ENCODE results near the gene HRH1.

GRCh38 chr3:11284011-11284410, 129.7 kb downstream of the HRH1 start:
- TF ChIP-seq, protein P1, sequence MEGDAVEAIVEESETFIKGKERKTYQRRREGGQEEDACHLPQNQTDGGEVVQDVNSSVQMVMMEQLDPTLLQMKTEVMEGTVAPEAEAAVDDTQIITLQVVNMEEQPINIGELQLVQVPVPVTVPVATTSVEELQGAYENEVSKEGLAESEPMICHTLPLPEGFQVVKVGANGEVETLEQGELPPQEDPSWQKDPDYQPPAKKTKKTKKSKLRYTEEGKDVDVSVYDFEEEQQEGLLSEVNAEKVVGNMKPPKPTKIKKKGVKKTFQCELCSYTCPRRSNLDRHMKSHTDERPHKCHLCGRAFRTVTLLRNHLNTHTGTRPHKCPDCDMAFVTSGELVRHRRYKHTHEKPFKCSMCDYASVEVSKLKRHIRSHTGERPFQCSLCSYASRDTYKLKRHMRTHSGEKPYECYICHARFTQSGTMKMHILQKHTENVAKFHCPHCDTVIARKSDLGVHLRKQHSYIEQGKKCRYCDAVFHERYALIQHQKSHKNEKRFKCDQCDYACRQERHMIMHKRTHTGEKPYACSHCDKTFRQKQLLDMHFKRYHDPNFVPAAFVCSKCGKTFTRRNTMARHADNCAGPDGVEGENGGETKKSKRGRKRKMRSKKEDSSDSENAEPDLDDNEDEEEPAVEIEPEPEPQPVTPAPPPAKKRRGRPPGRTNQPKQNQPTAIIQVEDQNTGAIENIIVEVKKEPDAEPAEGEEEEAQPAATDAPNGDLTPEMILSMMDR (IDR thresholded peaks at IDR 0.05): no peak
- TF ChIP-seq, protein P2, sequence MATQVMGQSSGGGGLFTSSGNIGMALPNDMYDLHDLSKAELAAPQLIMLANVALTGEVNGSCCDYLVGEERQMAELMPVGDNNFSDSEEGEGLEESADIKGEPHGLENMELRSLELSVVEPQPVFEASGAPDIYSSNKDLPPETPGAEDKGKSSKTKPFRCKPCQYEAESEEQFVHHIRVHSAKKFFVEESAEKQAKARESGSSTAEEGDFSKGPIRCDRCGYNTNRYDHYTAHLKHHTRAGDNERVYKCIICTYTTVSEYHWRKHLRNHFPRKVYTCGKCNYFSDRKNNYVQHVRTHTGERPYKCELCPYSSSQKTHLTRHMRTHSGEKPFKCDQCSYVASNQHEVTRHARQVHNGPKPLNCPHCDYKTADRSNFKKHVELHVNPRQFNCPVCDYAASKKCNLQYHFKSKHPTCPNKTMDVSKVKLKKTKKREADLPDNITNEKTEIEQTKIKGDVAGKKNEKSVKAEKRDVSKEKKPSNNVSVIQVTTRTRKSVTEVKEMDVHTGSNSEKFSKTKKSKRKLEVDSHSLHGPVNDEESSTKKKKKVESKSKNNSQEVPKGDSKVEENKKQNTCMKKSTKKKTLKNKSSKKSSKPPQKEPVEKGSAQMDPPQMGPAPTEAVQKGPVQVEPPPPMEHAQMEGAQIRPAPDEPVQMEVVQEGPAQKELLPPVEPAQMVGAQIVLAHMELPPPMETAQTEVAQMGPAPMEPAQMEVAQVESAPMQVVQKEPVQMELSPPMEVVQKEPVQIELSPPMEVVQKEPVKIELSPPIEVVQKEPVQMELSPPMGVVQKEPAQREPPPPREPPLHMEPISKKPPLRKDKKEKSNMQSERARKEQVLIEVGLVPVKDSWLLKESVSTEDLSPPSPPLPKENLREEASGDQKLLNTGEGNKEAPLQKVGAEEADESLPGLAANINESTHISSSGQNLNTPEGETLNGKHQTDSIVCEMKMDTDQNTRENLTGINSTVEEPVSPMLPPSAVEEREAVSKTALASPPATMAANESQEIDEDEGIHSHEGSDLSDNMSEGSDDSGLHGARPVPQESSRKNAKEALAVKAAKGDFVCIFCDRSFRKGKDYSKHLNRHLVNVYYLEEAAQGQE (IDR thresholded peaks at IDR 0.05; ENCODE audit: insufficient read depth in 1 of 2, low read depth in 2 of 2, low read length in 1 of 2): no peak
- TF ChIP-seq POLR2AphosphoS5 (IDR thresholded peaks at IDR 0.05; ENCODE audit: low read depth, low read length): no peak

Measured in Panc1 (cell line).